GDM1 (cell line): ENCODE results near the gene RNF41.

Experiments used
- DNase-seq: peaks from one replicate; lab custom pipeline; 2025; lab: John Stamatoyannopoulos, UW

RNF41 gene

DNA sequence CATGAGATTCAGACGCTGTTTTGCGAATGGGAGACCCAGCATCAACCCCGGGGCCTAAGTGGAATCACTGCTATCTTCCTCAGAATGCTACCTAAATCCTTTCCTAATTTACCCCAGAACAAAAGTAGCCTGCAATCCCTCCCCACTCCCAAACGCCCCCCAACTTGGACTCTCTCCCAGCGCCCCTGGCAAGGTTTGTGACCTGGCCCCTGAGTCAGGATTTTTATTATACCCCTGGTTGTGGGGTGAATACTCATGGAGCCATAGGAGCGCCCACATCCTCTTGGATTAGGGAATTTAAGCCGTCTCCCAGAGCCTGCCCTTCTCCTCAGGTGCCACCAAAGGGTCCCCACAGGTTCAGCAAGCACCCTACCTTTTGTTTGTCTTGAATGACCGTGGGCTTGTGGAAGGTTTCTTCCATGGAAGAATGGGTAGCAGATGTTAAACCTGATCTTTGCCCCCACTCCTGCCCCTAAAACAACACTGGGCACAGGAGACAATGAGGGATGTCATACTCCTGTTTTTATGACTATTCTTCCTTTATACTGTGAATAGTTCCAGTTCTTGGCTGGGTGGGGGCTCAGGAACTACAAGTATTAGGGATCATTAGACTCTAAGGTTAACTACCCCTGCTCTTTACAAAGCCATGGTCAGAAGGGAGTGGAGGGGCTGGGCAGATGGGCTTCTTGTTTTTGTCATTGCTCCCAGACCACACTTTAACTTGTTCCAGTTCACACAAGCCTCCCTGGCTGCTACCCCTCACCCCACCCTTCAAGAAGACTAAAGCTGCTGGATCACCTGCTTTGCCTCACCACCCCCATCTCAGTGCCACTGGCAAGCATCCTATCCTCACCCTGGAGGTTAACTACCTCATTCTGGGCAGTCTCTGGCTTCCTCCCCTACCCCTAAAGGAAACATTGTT, 68.7 kb downstream of the RNF41 start:
- no peak for DNase-seq
